WI38 (cell line): ENCODE data around the gene FOSL1.

Source experiments
- H3K4me3 ChIP-seq: 2 replicates; pipeline ENCODE4 v1.5.1; 2011; ENCODE audit warnings: low read depth, mild to moderate bottlenecking, control low read depth, low read length
- CTCF ChIP-seq: IDR thresholded peaks from 2 replicates; pipeline ENCODE4 v1.5.1; 2012; ENCODE audit warnings: low read depth, mild to moderate bottlenecking, control low read depth, low read length

The FOSL1 gene

DNA sequence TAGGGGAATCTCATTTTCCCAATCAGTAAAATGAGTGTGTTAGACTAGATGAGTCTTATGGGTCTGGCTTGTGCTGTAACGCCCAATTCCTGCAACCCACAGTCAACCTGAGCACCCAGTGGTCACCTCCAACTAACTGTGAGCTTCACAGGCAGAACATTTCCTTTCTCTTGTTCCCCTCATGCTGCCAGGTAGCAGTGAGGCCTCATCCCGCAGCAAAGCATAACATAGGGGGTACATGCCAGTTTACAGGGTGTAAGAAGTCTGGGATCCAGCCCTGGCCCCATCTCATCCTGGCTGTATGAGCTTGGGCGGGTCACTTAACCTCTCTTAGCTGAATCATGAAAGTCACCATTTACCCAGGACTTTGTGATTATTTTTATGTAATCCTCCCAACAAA lies 31.3 kb downstream of the FOSL1 start:
- no peak for TF ChIP-seq CTCF
- no peak overlapping the region for H3K4me3 ChIP-seq

- no peak overlapping the region for H3K4me3 ChIP-seq
- TF ChIP-seq CTCF: no peak
Measured at GRCh38 chr11:65868076-65868667, 32.0 kb downstream of the FOSL1 start.

GRCh38 chr11:65867284-65868071 lies 32.7 kb downstream of the FOSL1 start:
- no peak overlapping the region for H3K4me3 ChIP-seq
- TF ChIP-seq CTCF: no peak

DNA sequence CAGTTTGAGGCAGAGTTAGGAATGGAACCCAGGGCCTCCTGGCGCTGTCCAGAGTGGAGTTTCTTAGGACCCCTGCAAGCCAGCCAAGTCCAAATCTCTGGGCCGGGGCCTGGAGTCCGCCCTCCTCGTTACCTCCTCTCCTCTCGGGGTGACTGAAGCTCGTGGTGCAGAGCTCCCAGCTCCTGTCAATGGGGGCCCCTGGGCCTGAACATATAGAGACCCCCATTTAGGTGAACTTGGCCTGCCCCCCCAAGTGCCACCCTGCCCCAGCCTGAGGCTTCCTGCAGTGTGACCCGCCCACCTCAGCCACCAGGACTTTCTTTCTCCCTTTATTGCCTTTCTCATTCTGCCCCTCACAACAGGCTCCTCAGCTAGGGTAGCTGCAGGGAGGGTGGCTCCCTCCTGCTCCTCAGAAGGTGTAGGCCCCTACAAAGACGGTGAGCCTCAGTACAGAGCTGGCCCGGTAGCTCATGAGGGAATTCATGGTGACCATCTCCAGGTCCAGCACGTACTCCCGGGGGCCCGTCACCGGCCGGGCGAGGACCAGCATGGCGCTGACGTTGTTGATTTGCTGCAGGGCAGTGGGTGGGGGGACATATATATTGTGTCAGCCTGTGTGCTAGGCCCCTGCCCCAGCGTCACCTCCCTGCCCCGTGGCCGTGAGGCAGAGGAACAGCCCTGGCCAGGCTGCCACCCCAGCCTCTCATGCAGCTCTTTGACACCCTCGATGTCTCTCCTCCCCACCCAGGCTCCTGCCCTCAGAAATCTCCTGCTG lies 33.5 kb downstream of the FOSL1 start:
- no peak overlapping the region for H3K4me3 ChIP-seq
- no peak for TF ChIP-seq CTCF

DNA sequence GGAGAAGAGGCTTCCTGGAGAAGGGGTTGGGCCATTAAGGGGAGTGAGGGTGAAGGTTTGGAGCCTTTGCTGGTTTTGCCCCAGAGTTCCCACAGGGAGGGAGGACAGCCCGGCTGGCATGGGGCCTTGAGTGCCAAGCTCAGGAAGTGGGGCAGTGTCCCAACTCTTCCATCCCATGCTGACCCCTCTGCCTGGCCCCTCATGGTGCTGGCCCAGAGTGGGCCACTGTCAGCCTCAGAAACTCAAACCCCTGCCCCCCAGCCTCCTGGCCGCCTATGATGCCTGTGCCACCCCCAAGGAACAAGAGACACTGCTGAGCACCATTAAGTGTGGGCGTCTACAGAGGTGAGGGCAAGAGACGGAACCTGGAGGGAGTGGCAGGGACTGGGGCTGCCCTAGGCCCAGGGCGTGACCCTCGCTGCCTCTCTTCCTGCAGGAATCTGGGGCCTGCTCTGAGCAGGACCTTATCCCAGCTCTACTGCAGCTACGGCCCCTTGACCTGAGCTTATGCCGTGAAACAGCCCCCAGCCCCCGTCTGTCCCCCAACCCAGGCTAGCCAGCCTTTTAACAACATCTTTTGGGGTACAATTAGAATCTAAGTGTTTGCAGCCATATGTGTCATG lies 34.5 kb downstream of the FOSL1 start:
- TF ChIP-seq CTCF: no peak

DNA sequence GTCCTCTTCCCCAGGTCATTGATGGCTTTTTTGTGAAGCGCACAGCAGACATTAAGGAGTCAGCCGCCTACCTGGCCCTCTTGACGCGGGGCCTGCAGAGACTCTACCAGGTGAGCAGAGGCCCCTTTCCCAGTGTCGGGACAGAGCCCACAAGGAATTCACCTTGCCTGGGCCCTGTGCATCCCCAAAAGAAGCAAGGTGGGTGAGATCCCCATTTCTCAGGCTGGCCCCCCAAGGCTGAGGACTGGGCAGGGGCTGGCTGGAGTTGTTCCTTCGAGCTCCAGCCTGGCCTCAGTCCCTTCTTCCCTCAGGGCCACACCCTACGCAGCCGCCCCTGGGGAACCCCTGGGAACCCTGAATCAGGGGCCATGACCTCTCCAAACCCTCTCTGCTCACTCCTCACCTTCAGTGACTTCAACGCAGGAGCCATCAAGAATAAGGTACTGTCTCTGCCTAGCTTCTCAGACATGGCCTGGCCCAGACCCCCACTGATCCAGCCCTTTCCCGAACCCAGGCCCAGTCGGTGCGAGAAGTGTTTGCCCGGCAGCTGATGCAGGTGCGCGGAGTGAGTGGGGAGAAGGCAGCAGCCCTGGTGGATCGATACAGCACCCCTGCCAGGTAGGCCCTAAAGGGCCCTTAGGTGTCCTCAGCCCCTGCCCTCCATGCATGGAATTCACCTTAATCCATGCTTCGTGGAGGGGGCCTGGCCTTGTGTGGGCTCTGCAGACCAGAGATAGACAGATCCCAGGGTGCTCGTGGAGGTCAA lies 35.3 kb downstream of the FOSL1 start:
- H3K4me3 ChIP-seq: no peak overlapping the region
- no peak for TF ChIP-seq CTCF

More for the DNA sequence above, 34.5 kb downstream of the FOSL1 start:
- no peak overlapping the region for H3K4me3 ChIP-seq
